K562 (cell line): ENCODE data around the gene MOB3C.

Experiments
- ARNT ChIP-seq, 2 experiments: fragments of 450-650 bp; IDR thresholded peaks; 2 replicates each; pipeline ENCODE4 v1.6.1; 2016; ENCODE audit warnings: mild to moderate bottlenecking in 1 of 2
- CBFB ChIP-seq: sonication (generic); formaldehyde crosslinking; IDR thresholded peaks from 2 replicates; pipeline ENCODE4 v1.4.0; 2020; ENCODE audit warnings: mild to moderate bottlenecking, missing genetic modification reagents
- USF2 ChIP-seq: sonication (generic); formaldehyde crosslinking; IDR thresholded peaks from 2 replicates; pipeline ENCODE4 v1.5.0; 2020; ENCODE audit warnings: missing genetic modification reagents

GRCh38 chr1:46558966-46559365 is 57.6 kb downstream of the MOB3C start:
- TF ChIP-seq USF2 (no peak), CBFB (CRISPR knock-in tag) (no peak), ARNT (IDR thresholded peaks at IDR 0.05) (no peak)
